Large intestine (tissue), 3 donors: ENCODE results near the gene STX1A. TPM values are rescaled to one million over a fixed set of nuclear protein-coding genes. Genes with fewer than 3 reads are reported as not detected.
A peak's percentile ranks its signal among the peaks of the same experiment; 100 is the strongest.
"Not testable (repeated sequence)": the region's sequence is repeated elsewhere in the genome, so short reads cannot be mapped to it uniquely, and the experiment has no call there.

ENCODE experiments used
- DNase-seq, 2 donors: peaks; one replicate each; pipeline versions ENCODE4 v3.0.0 to v3.0.0-alpha.2; 2013
- H3K27ac ChIP-seq: one replicate; pipeline ENCODE4 v1.5.1; 2013; ENCODE audit warnings: low read length
- H3K27me3 ChIP-seq: 2 replicates; pipeline ENCODE4 v1.6.1; 2013; ENCODE audit warnings: low read length; ENCODE audit not compliant: control insufficient read depth, insufficient read depth
- H3K36me3 ChIP-seq: 2 replicates; pipeline ENCODE4 v1.6.1; 2013; ENCODE audit warnings: low read length; ENCODE audit not compliant: control insufficient read depth, insufficient read depth
- H3K4me1 ChIP-seq: one replicate; pipeline ENCODE4 v1.6.1; 2013; ENCODE audit warnings: low read length; ENCODE audit not compliant: control insufficient read depth, insufficient read depth
- H3K4me3 ChIP-seq: one replicate; pipeline ENCODE4 v1.5.1; 2013; ENCODE audit warnings: low read length
- H3K9me3 ChIP-seq: one replicate; pipeline ENCODE4 v1.6.1; 2013; ENCODE audit warnings: mild to moderate bottlenecking, low read depth, low read length, moderate library complexity; ENCODE audit not compliant: control insufficient read depth
- WGBS: methylation state at CpG from one replicate; pipeline ENCODE4 v1.1.5; 2013; ENCODE audit warnings: low lambda C conversion rate; ENCODE audit not compliant: insufficient coverage; 5-methylcytosine and 5-hydroxymethylcytosine counted together
- polyA plus RNA-seq: library from polyadenylated mRNA; unstranded; fragments of 120-200 nt; gene quantifications from one replicate; pipeline ENCODE4 v1.2.1, GENCODE V29; 2013

The STX1A gene
- polyA plus RNA-seq, 1 donor, result 36.1 TPM

DNA sequence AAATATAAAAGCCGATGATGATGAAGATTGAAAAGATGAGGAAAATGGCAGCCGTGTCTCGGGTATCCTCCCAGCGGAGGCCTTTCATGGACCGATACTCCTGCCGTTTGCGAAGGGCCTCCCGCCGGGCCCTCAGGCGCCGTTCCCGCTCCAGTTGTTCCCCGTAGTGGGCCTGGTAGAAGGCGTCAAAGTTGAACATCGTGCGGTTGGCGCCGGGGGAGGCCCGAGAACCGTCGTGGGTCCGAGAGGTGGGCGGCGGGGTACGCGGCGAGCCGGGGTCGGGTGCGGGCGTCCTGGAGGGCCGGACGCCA lies 36.8 kb downstream of the STX1A start:
- H3K9me3 ChIP-seq, result no peaks in the 10 kb centered on the region
- H3K4me1 ChIP-seq, result peaks cover 15% of the 10 kb centered on the region
- no peak for DNase-seq
- peaks cover 24% of the 10 kb centered on the region for H3K36me3 ChIP-seq
- H3K4me3 ChIP-seq, result peak overlapping the region; percentile 99
- no CpG with 5 or more reads among the region's 33 CpGs for WGBS
- H3K27ac ChIP-seq, result peak overlapping the region; percentile 83
- H3K27me3 ChIP-seq, result no peaks in the 10 kb centered on the region

DNA sequence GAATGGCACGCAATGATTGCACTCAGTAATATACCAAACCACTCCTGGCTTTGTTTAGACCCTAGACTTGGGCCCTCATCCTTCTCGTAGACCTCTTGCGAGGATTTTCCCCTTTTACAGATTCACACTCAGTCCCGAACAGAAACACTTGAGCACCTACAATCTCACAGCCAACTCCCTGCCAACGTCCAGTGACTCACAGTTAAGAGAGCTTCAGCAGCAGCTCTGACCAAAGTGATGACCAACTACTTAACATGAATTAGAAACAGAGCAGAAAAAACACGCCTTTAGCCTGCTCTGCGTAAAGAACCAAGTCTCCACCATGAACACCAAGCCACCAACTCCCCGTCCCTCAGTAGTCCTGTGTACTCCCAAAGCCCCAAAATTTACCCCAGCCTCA lies 38.4 kb downstream of the STX1A start:
- no peaks in the 10 kb centered on the region for H3K27me3 ChIP-seq
- no peak overlapping the region for H3K4me3 ChIP-seq
- H3K27ac ChIP-seq, result no peak overlapping the region
- WGBS, result no CpG with 5 or more reads among the region's 8 CpGs
- peaks cover 11% of the 10 kb centered on the region for H3K36me3 ChIP-seq
- H3K9me3 ChIP-seq, result no peaks in the 10 kb centered on the region
- no peak for DNase-seq
- peaks cover 15% of the 10 kb centered on the region for H3K4me1 ChIP-seq

DNA sequence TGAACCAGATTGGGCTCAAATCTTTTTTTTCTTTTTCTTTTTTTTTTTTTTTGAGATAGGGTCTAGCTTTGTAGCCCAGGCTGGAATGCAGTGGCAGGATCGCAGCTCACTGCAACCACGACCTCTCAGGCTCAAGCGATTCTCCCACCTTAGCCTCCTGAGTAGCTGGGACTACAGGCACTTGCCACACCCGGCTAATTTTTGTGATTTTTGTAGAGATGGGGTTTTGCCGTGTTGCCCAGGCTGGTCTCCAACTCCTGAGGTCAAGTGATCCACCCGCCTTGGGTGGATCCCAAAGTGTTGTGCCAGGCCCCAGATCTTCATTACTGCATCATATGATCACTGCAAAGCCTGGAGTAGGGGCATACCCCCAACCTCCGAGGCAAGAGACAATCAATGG lies 39.0 kb downstream of the STX1A start:
- no CpG with 5 or more reads among the region's 7 CpGs for WGBS
- Histone ChIP-seq H3K4me3 (no peak overlapping the region), H3K36me3 (peaks cover 11% of the 10 kb centered on the region), H3K4me1 (peaks cover 15% of the 10 kb centered on the region), H3K27ac (no peak overlapping the region), H3K9me3 (no peaks in the 10 kb centered on the region), H3K27me3 (no peaks in the 10 kb centered on the region)
- no peak for DNase-seq

DNA sequence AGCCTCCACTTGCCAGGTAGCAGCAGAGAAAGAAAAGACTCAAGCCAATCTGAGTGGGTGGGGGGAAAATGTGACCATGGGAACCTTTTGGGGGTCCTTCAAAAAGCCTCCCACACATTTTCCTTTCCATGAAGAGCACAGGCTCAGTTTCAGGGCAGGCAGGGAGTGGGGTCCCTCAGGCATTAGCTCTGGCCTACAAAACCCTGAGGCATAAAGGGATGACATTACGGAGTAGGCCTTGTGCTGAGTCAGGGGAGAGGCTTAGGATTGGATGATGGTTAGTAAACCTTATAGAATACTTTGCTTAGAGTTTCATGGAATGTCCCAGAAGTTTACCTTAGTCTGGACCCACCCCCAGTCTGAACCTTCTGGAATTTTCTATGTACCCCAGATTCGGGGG lies 39.8 kb downstream of the STX1A start:
- Histone ChIP-seq H3K9me3 (no peaks in the 10 kb centered on the region), H3K27me3 (no peaks in the 10 kb centered on the region), H3K27ac (no peak overlapping the region), H3K4me1 (peaks cover 15% of the 10 kb centered on the region), H3K36me3 (peaks cover 9% of the 10 kb centered on the region), H3K4me3 (no peak overlapping the region)
- DNase-seq, result no peak
- WGBS, result no CpG with 5 or more reads among the region's 2 CpGs

DNA sequence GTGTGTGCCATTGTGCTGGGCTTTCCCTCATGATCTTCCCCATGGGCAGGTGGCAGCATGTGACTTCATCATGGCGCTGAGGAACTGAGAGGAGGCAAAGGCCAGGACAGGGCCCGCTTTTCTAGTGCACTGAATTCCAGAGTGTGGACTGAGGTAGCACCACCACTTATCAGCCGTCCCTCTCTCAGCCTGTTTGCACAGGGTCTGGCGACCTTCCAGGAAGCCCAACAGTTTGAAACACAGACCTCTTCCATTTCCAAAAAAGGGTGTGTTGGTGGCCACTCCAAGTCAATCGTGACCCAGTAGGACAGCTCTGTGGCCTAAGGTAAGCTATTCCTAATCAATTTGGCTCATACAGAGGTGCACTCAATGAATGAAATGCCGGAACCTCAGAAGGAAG lies 40.6 kb downstream of the STX1A start:
- peaks cover 9% of the 10 kb centered on the region for H3K36me3 ChIP-seq
- WGBS, result no CpG with 5 or more reads among the region's 6 CpGs
- no peak overlapping the region for H3K27ac ChIP-seq
- H3K9me3 ChIP-seq, result no peaks in the 10 kb centered on the region
- no peak for DNase-seq
- H3K4me3 ChIP-seq, result no peak overlapping the region
- peaks cover 12% of the 10 kb centered on the region for H3K4me1 ChIP-seq
- H3K27me3 ChIP-seq, result no peaks in the 10 kb centered on the region

DNA sequence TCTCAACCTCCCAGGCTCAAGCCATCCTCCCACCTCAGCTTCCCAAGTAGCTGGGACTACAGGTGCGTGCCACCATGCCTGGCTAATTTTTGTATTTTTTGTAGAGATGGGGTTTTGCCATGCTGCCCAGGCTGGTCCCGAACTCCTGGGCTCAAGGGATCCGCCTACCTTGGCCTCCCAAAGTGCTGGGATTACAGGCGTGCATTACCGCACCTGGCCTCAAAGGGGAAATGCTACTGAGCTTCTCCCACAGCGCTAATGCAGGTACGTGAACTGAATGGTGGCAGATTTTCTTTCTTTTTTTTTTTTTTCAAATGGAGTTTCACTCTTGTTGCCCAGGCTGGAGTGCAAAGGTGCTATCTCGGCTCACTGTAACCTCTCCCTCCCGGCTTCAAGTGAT lies 43.4 kb downstream of the STX1A start:
- H3K27me3 ChIP-seq, H3K4me1 ChIP-seq, H3K9me3 ChIP-seq, H3K36me3 ChIP-seq, H3K27ac ChIP-seq, H3K4me3 ChIP-seq: not testable (repeated sequence)
- WGBS, result no CpG with 5 or more reads among the region's 9 CpGs
- DNase-seq, result peak in 1 of 2 donors; percentile 36

DNA sequence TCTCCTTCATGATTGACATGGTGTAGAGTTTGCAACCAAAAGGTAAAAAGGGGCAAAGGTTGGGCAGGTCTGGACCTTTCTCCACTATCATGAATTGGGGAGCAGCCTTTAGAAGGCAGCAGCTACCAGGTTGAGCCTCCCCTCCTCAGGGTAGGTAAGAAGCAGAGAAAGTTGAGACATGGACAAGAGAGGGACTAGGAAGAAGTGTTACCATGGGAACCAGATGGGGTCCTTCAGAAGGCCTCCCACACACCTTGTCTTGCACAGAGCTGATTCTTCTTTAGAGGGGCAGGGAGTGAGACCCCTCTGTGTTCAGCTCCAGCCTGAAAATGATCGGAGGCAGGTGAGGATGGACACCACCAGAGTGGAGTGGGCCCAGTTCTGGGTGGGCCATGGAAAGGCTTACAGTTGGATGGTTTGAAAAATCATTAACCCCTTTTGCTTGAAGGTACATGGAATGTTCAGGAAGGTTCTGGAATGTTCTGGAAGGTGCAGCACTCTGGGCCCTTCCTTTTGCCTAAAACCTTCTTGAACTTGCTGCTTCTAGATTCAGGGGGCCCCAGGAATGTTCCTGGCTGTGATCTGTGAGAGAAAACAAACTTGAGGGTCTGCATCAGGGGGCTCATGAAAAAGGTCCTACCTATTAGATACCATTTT lies 44.9 kb downstream of the STX1A start:
- H3K36me3 ChIP-seq, result peaks cover 7% of the 10 kb centered on the region
- H3K9me3 ChIP-seq, result no peaks in the 10 kb centered on the region
- H3K27ac ChIP-seq, result no peak overlapping the region
- WGBS, result no CpG with 5 or more reads among the region's 1 CpG
- no peaks in the 10 kb centered on the region for H3K27me3 ChIP-seq
- H3K4me3 ChIP-seq, result no peak overlapping the region
- no peaks in the 10 kb centered on the region for H3K4me1 ChIP-seq
- no peak for DNase-seq

DNA sequence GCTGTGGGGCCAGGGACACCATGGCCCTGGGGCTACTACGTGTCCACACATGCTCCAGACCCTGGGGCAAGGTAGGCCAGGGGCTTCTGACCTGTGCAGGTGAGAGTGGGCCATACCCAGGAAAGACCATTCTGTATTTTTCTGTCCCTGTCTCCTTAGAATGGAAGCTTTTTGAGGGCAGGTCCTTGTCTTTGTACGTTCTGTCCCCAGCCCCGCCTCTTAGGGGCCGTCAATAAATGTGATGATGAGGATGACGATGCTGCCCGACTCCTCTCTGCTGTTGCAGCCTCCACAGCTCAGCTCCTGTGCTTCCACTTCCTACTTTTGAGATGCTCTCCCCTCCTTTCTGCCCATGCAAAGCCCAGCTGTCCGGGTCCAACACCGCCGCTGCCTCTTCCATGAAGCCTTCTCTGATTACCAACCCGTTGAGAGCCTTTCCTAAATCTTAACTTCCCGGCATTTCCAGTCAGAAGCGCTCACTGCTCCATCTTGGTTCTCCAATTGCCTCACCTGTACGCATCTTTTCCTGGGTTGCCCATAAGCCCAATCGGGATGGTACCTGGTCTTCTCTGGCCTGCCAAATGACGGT lies 47.5 kb downstream of the STX1A start:
- Histone ChIP-seq H3K4me1 (peaks cover 16% of the 10 kb centered on the region), H3K4me3 (no peak overlapping the region), H3K27me3 (no peaks in the 10 kb centered on the region), H3K9me3 (peaks cover 3% of the 10 kb centered on the region), H3K36me3 (peaks cover 2% of the 10 kb centered on the region), H3K27ac (no peak overlapping the region)
- 90% methylated on average over 3 of the region's 15 CpGs for WGBS
- DNase-seq, result no peak

DNA sequence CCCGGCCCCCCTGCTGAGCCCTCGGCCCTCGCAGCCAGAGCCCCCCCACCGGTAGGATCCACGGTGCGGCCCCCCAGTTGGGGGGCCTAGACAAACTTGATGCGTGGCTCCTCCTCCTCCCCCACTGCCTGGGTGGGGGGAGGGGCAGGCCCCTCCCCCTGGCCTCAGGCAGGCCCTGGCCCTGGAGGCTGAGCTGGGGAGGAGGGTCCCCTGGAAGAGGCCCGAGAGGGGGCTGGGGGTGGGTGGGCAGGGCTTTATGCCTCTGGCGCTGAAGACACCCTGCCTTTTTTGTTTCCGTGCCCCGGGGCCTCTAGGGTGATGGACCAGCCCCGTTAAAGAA lies 48.2 kb downstream of the STX1A start:
- no peak overlapping the region for H3K27ac ChIP-seq
- peaks cover 2% of the 10 kb centered on the region for H3K36me3 ChIP-seq
- H3K4me3 ChIP-seq, result no peak overlapping the region
- no peak for DNase-seq
- no peaks in the 10 kb centered on the region for H3K27me3 ChIP-seq
- H3K9me3 ChIP-seq, result peaks cover 3% of the 10 kb centered on the region
- H3K4me1 ChIP-seq, result peaks cover 16% of the 10 kb centered on the region
- WGBS, result no CpG with 5 or more reads among the region's 12 CpGs

DNA sequence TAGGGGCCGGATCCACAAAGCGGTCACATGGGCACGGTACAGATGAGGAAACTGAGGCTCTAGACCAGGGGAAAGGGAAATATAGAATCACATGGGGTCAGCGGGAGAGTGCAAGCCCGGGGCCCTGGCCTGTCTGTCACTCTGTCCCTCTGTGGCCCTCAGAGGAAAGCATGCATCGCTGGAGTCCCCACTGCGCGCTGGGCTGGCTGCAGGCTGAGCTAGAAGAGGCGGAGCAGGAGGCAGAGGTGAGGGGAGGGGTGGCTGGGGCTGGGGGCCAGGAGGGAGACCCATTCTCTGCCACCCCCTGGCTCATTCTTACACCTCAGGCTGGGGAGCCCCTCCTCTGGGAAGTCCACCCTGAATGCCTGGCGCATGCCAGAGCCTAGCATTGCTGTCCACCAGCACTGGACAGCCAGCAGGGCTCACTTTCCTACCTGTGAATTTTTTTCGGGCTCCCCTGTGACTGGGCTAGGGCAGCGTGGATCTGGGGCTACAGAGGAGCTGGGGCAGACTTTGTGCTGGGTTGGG lies 49.5 kb downstream of the STX1A start:
- Histone ChIP-seq H3K9me3 (peaks cover 3% of the 10 kb centered on the region), H3K27ac (no peak overlapping the region), H3K4me1 (peaks cover 21% of the 10 kb centered on the region), H3K27me3 (no peaks in the 10 kb centered on the region), H3K36me3 (peaks cover 2% of the 10 kb centered on the region), H3K4me3 (no peak overlapping the region)
- WGBS, result no CpG with 5 or more reads among the region's 12 CpGs
- no peak for DNase-seq

DNA sequence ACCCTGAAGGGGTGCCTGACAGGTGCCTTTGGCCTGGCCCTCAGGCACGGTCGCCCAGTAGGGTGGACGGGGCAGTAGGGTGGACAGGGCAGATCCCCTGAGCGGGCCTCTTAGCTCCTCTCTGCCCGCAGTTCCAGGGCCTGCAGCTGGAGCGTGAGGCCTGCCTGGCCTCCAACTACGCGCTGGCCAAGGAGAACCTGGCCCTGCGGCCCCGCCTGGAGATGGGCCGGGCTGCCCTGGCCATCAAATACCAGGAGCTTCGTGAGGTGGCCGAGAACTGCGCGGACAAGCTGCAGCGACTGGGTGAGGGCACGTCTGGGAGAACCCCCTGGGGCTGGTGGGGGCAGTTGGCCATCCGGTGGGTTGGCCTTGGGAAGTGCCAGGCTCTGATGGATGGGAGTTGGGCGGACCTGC lies 50.2 kb downstream of the STX1A start:
- no peaks in the 10 kb centered on the region for H3K27me3 ChIP-seq
- H3K9me3 ChIP-seq, result peaks cover 3% of the 10 kb centered on the region
- no peak overlapping the region for H3K27ac ChIP-seq
- H3K4me1 ChIP-seq, result peaks cover 21% of the 10 kb centered on the region
- no peak overlapping the region for H3K4me3 ChIP-seq
- DNase-seq, result no peak
- WGBS, result no CpG with 5 or more reads among the region's 19 CpGs
- peaks cover 2% of the 10 kb centered on the region for H3K36me3 ChIP-seq
